DOHH2 (cell line): ENCODE measurements around the gene CMSS1.

Source experiments
- EZH2phosphoT487 ChIP-seq: fragments of 200-600 bp; sonication (generic); IDR thresholded peaks from 2 replicates; pipeline ENCODE4 v1.6.1; 2017; ENCODE audit warnings: borderline replicate concordance, mild to moderate bottlenecking, antibody characterized with exemption, low read length, moderate library complexity, mixed read lengths
- TF ChIP-seq, protein P1 (sequence below): fragments of 200-600 bp; sonication (generic); IDR thresholded peaks from one replicate; pipeline ENCODE4 v1.5.1; 2014; ENCODE audit warnings: antibody characterized with exemption, mild to moderate bottlenecking, low read depth, low read length; ENCODE audit not compliant: poor library complexity, severe bottlenecking

DNA sequence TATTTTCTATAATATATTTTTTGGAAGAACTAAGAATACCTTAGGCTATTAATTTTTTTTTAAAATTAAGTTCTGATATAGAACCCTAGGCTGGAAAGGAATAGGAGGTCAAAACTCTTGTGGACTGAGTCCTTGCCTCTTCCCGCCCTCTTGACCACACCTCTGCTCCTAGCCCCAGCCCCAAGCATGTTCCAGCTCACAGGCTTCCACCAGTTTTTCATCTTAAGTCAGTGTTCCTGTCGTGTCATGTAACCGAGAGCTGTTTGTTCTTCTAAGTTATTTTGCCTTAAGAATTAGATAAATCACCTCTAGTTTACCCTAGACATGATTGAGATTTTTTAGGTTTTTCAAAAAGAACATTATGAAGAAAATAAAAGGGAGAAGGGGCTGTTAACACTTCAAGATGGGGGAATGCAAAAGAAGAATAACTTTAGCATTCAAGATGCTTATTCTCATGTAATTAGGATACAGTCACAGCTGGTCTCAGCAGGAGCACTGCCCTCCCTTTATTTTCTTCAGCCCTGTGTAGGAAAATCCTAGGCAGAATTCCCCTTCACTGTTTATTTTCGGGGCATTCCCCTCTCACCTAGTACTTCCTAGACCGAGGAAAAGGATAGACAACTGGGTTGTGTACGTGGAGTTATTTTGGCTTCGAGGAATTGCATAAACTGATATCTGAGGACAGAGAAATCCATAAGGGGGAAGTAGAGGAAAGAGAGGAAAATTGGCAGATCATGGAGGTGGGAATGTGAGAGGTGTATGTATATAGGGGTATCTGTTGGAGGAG lies 110.2 kb downstream of the CMSS1 start:
- TF ChIP-seq, protein P1, sequence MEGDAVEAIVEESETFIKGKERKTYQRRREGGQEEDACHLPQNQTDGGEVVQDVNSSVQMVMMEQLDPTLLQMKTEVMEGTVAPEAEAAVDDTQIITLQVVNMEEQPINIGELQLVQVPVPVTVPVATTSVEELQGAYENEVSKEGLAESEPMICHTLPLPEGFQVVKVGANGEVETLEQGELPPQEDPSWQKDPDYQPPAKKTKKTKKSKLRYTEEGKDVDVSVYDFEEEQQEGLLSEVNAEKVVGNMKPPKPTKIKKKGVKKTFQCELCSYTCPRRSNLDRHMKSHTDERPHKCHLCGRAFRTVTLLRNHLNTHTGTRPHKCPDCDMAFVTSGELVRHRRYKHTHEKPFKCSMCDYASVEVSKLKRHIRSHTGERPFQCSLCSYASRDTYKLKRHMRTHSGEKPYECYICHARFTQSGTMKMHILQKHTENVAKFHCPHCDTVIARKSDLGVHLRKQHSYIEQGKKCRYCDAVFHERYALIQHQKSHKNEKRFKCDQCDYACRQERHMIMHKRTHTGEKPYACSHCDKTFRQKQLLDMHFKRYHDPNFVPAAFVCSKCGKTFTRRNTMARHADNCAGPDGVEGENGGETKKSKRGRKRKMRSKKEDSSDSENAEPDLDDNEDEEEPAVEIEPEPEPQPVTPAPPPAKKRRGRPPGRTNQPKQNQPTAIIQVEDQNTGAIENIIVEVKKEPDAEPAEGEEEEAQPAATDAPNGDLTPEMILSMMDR: no peak
- TF ChIP-seq EZH2phosphoT487: no peak
